ENCODE data around the gene TMSB10.

TMSB10 gene

GRCh38 chr2:84905181-84906107 lies at the start of gene TMSB10:
TMSB10 (plus strand) TSS chr2:84905656.
- peak within 1 kb of the TSS; percentile 82 for H3K9ac ChIP-seq
- H3K4me3 ChIP-seq (IDR thresholded peaks at IDR 0.05; ENCODE audit: insufficient read depth, low read depth, low read length) = peak within 1 kb of the TSS; percentile 94
- peaks cover 15% of the 10 kb centered on the region for H3K79me2 ChIP-seq (ENCODE audit: insufficient read depth, low read depth)
- no peaks in the 10 kb centered on the region for H4K20me1 ChIP-seq (ENCODE audit: insufficient read depth)
- H3K4me1 ChIP-seq (ENCODE audit: low read depth, poor library complexity, severe bottlenecking) = peaks cover 52% of the 10 kb centered on the region
- peak within 1 kb of the TSS; percentile 71 for H3K27ac ChIP-seq
- H3K4me2 ChIP-seq = peak within 1 kb of the TSS; percentile 92
- peak within 1 kb of the TSS; percentile 91; the same call in 1 of the 2 replicates for H2AFZ ChIP-seq (ENCODE audit: low read depth)
- no peaks in the 10 kb centered on the region for H3K27me3 ChIP-seq (ENCODE audit: insufficient read depth, low read depth)
- TF ChIP-seq CTCF (conservative IDR thresholded peaks at IDR 0.05; ENCODE audit: low read depth, low read length) = no peak
- no peaks in the 10 kb centered on the region for H3K36me3 ChIP-seq (ENCODE audit: insufficient read depth)

- Histone ChIP-seq H3K79me2 (ENCODE audit: insufficient read depth, low read depth) (no peaks in the 10 kb centered on the region), H3K4me2 (no peak overlapping the region), H4K20me1 (ENCODE audit: insufficient read depth) (no peaks in the 10 kb centered on the region), H3K9ac (no peak overlapping the region), H2AFZ (ENCODE audit: low read depth) (no peak overlapping the region), H3K4me1 (ENCODE audit: low read depth, poor library complexity, severe bottlenecking) (peaks cover 6% of the 10 kb centered on the region), H3K27me3 (ENCODE audit: insufficient read depth, low read depth) (no peaks in the 10 kb centered on the region), H3K27ac (no peak overlapping the region), H3K36me3 (ENCODE audit: insufficient read depth) (no peaks in the 10 kb centered on the region), H3K4me3 (IDR thresholded peaks at IDR 0.05; ENCODE audit: insufficient read depth, low read depth, low read length) (no peak overlapping the region)
- TF ChIP-seq CTCF (conservative IDR thresholded peaks at IDR 0.05; ENCODE audit: low read depth, low read length) = no peak
Measured at GRCh38 chr2:84855731-84856130, 49.7 kb upstream of the TMSB10 start.

GRCh38 chr2:84856787-84857186 lies 48.7 kb upstream of the TMSB10 start:
- no peaks in the 10 kb centered on the region for H3K27me3 ChIP-seq (ENCODE audit: insufficient read depth, low read depth)
- H3K4me1 ChIP-seq (ENCODE audit: low read depth, poor library complexity, severe bottlenecking) = peaks cover 6% of the 10 kb centered on the region
- no peak overlapping the region for H3K4me3 ChIP-seq (IDR thresholded peaks at IDR 0.05; ENCODE audit: insufficient read depth, low read depth, low read length)
- no peaks in the 10 kb centered on the region for H3K36me3 ChIP-seq (ENCODE audit: insufficient read depth)
- TF ChIP-seq CTCF (conservative IDR thresholded peaks at IDR 0.05; ENCODE audit: low read depth, low read length) = no peak
- no peak overlapping the region for H3K27ac ChIP-seq
- H3K9ac ChIP-seq = no peak overlapping the region
- no peak overlapping the region for H3K4me2 ChIP-seq
- no peaks in the 10 kb centered on the region for H3K79me2 ChIP-seq (ENCODE audit: insufficient read depth, low read depth)
- no peak overlapping the region for H2AFZ ChIP-seq (ENCODE audit: low read depth)
- H4K20me1 ChIP-seq (ENCODE audit: insufficient read depth) = no peaks in the 10 kb centered on the region

GRCh38 chr2:84857566-84857965 lies 47.9 kb upstream of the TMSB10 start:
- Histone ChIP-seq H3K27me3 (ENCODE audit: insufficient read depth, low read depth) (no peaks in the 10 kb centered on the region), H3K4me3 (IDR thresholded peaks at IDR 0.05; ENCODE audit: insufficient read depth, low read depth, low read length) (no peak overlapping the region), H3K27ac (no peak overlapping the region), H4K20me1 (ENCODE audit: insufficient read depth) (no peaks in the 10 kb centered on the region), H2AFZ (ENCODE audit: low read depth) (no peak overlapping the region), H3K36me3 (ENCODE audit: insufficient read depth) (no peaks in the 10 kb centered on the region), H3K79me2 (ENCODE audit: insufficient read depth, low read depth) (no peaks in the 10 kb centered on the region), H3K9ac (no peak overlapping the region), H3K4me1 (ENCODE audit: low read depth, poor library complexity, severe bottlenecking) (peaks cover 6% of the 10 kb centered on the region), H3K4me2 (no peak overlapping the region)
- TF ChIP-seq CTCF (conservative IDR thresholded peaks at IDR 0.05; ENCODE audit: low read depth, low read length) = no peak
